GM12878 (cell line): Measurements from ENCODE around the gene GRB10. TPM values are rescaled to one million over a fixed set of nuclear protein-coding genes. Genes with fewer than 3 reads are reported as not detected.

Source experiments
- ASH2L ChIP-seq: fragments of 300-600, 200-600 bp; sonication (generic); IDR thresholded peaks from 2 replicates; pipeline ENCODE4 v1.6.1; 2017; ENCODE audit warnings: low read depth, mild to moderate bottlenecking, borderline replicate concordance
- CREB1 ChIP-seq: IDR thresholded peaks from 2 replicates; pipeline ENCODE4 v1.6.1; 2012; ENCODE audit warnings: low read depth, mild to moderate bottlenecking, inconsistent platforms
- E2F8 ChIP-seq: fragments of 450-650 bp; IDR thresholded peaks from 2 replicates; pipeline ENCODE4 v1.6.1; 2018; ENCODE audit warnings: mild to moderate bottlenecking, low read depth, moderate library complexity; ENCODE audit not compliant: partially characterized antibody
- EGR1 ChIP-seq, 2 experiments: IDR thresholded peaks; 1 replicate in 1 of 2; 2 replicates in 1 of 2; pipeline ENCODE4 v1.6.1; 2011 to 2012; ENCODE audit warnings: low read depth in 2 of 2, low read length in 2 of 2, borderline replicate concordance in 1 of 2, mild to moderate bottlenecking in 1 of 2, moderate library complexity in 1 of 2
- MTA3 ChIP-seq: IDR thresholded peaks from 2 replicates; pipeline ENCODE4 v1.6.1; 2012; ENCODE audit warnings: low read length, inconsistent platforms, borderline replicate concordance
- POU2F2 ChIP-seq: IDR thresholded peaks from 3 replicates; pipeline ENCODE4 v1.6.1; 2011; ENCODE audit warnings: low read depth, mild to moderate bottlenecking, low read length, borderline replicate concordance
- RFX5 ChIP-seq: IDR thresholded peaks from 2 replicates; pipeline ENCODE4 v1.6.1; 2011; ENCODE audit warnings: low read depth, low read length, improper control_type of control experiment
- ZBTB40 ChIP-seq: fragments of 450-650 bp; IDR thresholded peaks from 2 replicates; pipeline ENCODE4 v1.6.1; 2016; ENCODE audit warnings: mild to moderate bottlenecking, moderate library complexity, borderline replicate concordance
- polyA plus RNA-seq, 11 experiments: library from polyadenylated mRNA; depleted of rRNA in 4 of 11; unstranded in 6 of 11; stranded (reverse) in 5 of 11; fragments of >200 nt; fragmentation: Nextera tagmentation in 4 of 11; fragmentation: Illumina TruSeq in 1 of 11; extraction: Ambion mirVana in 4 of 11; extraction: Trizol in 1 of 11; gene quantifications; 1 replicate in 1 of 11; 2 replicates in 10 of 11; pipeline versions ENCODE4 v1.2.1 to v1.2.3, GENCODE V29; 2011 to 2016; ENCODE audit warnings: inconsistent platforms in 2 of 11, missing spikeins in 2 of 11, low read depth in 1 of 11
- total RNA-seq, 4 experiments: library from RNA; depleted of rRNA in 3 of 4; stranded (reverse); fragments of >200 nt in 3 of 4; fragmentation: Illumina TruSeq in 1 of 4; extraction: Trizol in 1 of 4; gene quantifications; 2 replicates each; pipeline versions ENCODE4 v1.2.1 to v1.2.3, GENCODE V29; 2013 to 2021

The GRB10 gene
- total and polyA plus RNA-seq, 10 of the 15 experiments (the other 5 are each of a cell fraction or from before 2014, with no cell fraction given), result 0.04 to 0.33 TPM; not detected in 8

DNA sequence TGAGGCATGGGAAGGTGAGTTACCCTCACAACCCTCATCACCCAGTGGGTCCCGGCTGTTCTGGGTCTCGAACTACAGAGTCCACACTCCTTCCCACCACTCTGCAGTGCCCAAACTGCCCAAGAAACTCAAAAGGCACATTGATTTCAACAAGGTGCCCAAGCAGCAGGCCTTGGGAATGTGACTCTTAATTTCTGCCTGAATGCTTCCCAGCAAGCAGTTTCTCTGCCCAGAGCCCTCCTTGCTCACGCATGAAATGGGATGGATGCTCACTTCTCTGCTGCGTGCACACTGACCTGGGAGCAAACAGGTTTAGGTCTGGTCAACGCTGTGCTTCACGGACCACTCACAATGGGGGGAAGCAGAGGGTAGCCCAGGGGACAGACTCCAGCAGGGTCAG is 77.9 kb downstream of the GRB10 start (continued):
- no peak for TF ChIP-seq E2F8
- TF ChIP-seq EGR1 (IDR thresholded peaks at IDR 0.05; ENCODE audit: borderline replicate concordance in 1 of 2, low read depth in 2 of 2, low read length in 2 of 2), result no peak
- no peak for TF ChIP-seq POU2F2
- TF ChIP-seq MTA3, result no peak
- no peak for TF ChIP-seq RFX5
- TF ChIP-seq ZBTB40, result no peak
- no peak for TF ChIP-seq ASH2L
- TF ChIP-seq CREB1, result no peak
